GM13976 (cell line): Measurements from ENCODE around the gene PRELID3B.

ENCODE experiments used
- DNase-seq: peaks from one replicate; pipeline ENCODE4 v3.0.0; 2012; ENCODE audit warnings: low spot score
- CTCF ChIP-seq: IDR thresholded peaks from 2 replicates; pipeline ENCODE4 v1.5.1; 2012; ENCODE audit warnings: borderline replicate concordance, mild to moderate bottlenecking; ENCODE audit not compliant: insufficient read depth; ENCODE audit errors: extremely low read depth, missing control alignments, control extremely low read depth
- in situ Hi-C: fragments of 300-500 bp; cut with MboI; formaldehyde crosslinking; loops from one replicate; pipeline ENCODE4 v1.12.0; 2022; ENCODE audit warnings: low sequenced_read_pairs, mixed read lengths, inconsistent platforms; ENCODE audit not compliant: unreplicated experiment

Gene PRELID3B

GRCh38 chr20:59069026-59069425 is 26.4 kb upstream of the PRELID3B start:
- TF ChIP-seq CTCF, result no peak
- in situ Hi-C loops, result no loop called here
- no peak for DNase-seq

GRCh38 chr20:59068534-59068933 is 25.9 kb upstream of the PRELID3B start:
- in situ Hi-C loops, result no loop called here
- DNase-seq, result no peak
- TF ChIP-seq CTCF, result no peak

GRCh38 chr20:59064214-59064722 is 21.7 kb upstream of the PRELID3B start:
- in situ Hi-C loops, result no loop called here
- no peak for DNase-seq
- no peak for TF ChIP-seq CTCF

- no peak for DNase-seq
- TF ChIP-seq CTCF, result no peak
- in situ Hi-C loops, result no loop called here
These were observed 21.0 kb upstream of the PRELID3B start for GRCh38 chr20:59063358-59064213.

GRCh38 chr20:59062081-59062480 is 19.5 kb upstream of the PRELID3B start:
- in situ Hi-C loops, result no loop called here
- TF ChIP-seq CTCF, result no peak
- DNase-seq, result no peak

GRCh38 chr20:59055302-59055701 is 12.7 kb upstream of the PRELID3B start:
- peak; percentile 34 for DNase-seq
- in situ Hi-C loops, result no loop called here

More at GRCh38 chr20:59055302-59055701, 12.7 kb upstream of the PRELID3B start:
- no peak for TF ChIP-seq CTCF
